Measurements from ENCODE around the gene NEMP1.

- TF ChIP-seq NR2C2 (CRISPR knock-in tag; IDR thresholded peaks at IDR 0.05; ENCODE audit: borderline replicate concordance) (no peak), HOXA3 (CRISPR knock-in tag; IDR thresholded peaks at IDR 0.05) (no peak), AFF4 (CRISPR knock-in tag; IDR thresholded peaks at IDR 0.05) (no peak), RFX5 (IDR thresholded peaks at IDR 0.05; ENCODE audit: low read depth, low read length) (no peak), GPN1 (CRISPR knock-in tag; IDR thresholded peaks at IDR 0.05; ENCODE audit: borderline replicate concordance) (no peak), KAT8 (CRISPR knock-in tag; IDR thresholded peaks at IDR 0.05) (no peak), ZNF737 (CRISPR knock-in tag; IDR thresholded peaks at IDR 0.05; ENCODE audit: borderline replicate concordance) (no peak), MAFF (IDR thresholded peaks at IDR 0.05; ENCODE audit: low read depth, low read length) (no peak)
These were observed 21.2 kb upstream of the NEMP1 start for GRCh38 chr12:57099766-57100165.

Measured in HepG2 (cell line).